Measurements from ENCODE around the gene CSTB. TPM values are rescaled to one million over a fixed set of nuclear protein-coding genes. Genes with fewer than 3 reads are reported as not detected.

The CSTB gene
- total RNA-seq, 1 experiment from 2014 or later = 57.5 TPM

- H4K20me1 ChIP-seq (ENCODE audit: insufficient read depth) = no peaks in the 10 kb centered on the region
- no peak overlapping the region for H2AFZ ChIP-seq (ENCODE audit: low read depth, low read length, poor library complexity, severe bottlenecking)
- H3K27me3 ChIP-seq (ENCODE audit: insufficient read depth, low read length) = no peaks in the 10 kb centered on the region
- no peaks in the 10 kb centered on the region for H3K9me3 ChIP-seq (ENCODE audit: control insufficient read depth in 1 of 2, insufficient read depth in 1 of 2, low read depth in 1 of 2, low read length in 2 of 2)
- no peaks in the 10 kb centered on the region for H3K36me3 ChIP-seq (ENCODE audit: control insufficient read depth in 1 of 2, insufficient read depth in 2 of 2, low read length in 2 of 2)
- ChIA-PET POLR2A (no interaction called here), RAD21 (ENCODE audit: low non-redundant PET in 1 of 2, low total read pairs in 2 of 2, uncharacterized antibody in 2 of 2, unreplicated experiment in 2 of 2) (no interaction called here), CTCF (no interaction called here)
- DNase-seq (ENCODE audit: low read depth, low spot score) = no peak
- H3K9me2 ChIP-seq (ENCODE audit: insufficient read depth) = no peaks in the 10 kb centered on the region
- no peak overlapping the region for H3K4me2 ChIP-seq (ENCODE audit: low read length)
- peaks cover 3 to 29% of the 10 kb centered on the region in 2 experiments; a peak in 2 of 4 replicates for H3K4me1 ChIP-seq (ENCODE audit: control insufficient read depth in 1 of 2, insufficient read depth in 2 of 2, low read length in 2 of 2)
- no peak overlapping the region for H3K9ac ChIP-seq (ENCODE audit: low read length)
- H3K4me3 ChIP-seq (replicated peaks in 1 of 2; ENCODE audit: low read depth in 1 of 2, low read length in 2 of 2) = no peak overlapping the region
- no peak for ATAC-seq
- no TSS peak for BruUV-seq (replicated peaks)
- intact Hi-C loops (cut with micrococcal nuclease) = no loop called here
- H3K79me2 ChIP-seq (ENCODE audit: insufficient read depth, low read length) = no peaks in the 10 kb centered on the region
- no peak overlapping the region for H3K27ac ChIP-seq (ENCODE audit: low read depth, low read length)
- TF ChIP-seq YY1 (IDR thresholded peaks at IDR 0.05; ENCODE audit: extremely low read depth, insufficient replicate concordance, low read depth, low read length) (no peak), ATF3 (IDR thresholded peaks at IDR 0.05) (no peak), EGR1 (IDR thresholded peaks at IDR 0.05; ENCODE audit: low read depth) (no peak), ZBTB33 (IDR thresholded peaks at IDR 0.05; ENCODE audit: extremely low read depth, insufficient replicate concordance, low read length) (no peak), FOSL1 (IDR thresholded peaks at IDR 0.05; ENCODE audit: low read depth) (no peak), SIN3A (IDR thresholded peaks at IDR 0.05; ENCODE audit: low read depth) (no peak), CBX3 (IDR thresholded peaks at IDR 0.05; ENCODE audit: low read depth) (no peak), POLR2A (IDR thresholded peaks at IDR 0.05; ENCODE audit: borderline replicate concordance, extremely low read depth, insufficient read depth, insufficient read length) (no peak), EZH2phosphoT487 (IDR thresholded peaks at IDR 0.05; ENCODE audit: borderline replicate concordance) (no peak), ZNF274 (IDR thresholded peaks at IDR 0.05; ENCODE audit: low read depth, low read length) (no peak), SP1 (IDR thresholded peaks at IDR 0.05; ENCODE audit: low read depth) (no peak), SRF (IDR thresholded peaks at IDR 0.05; ENCODE audit: low read depth) (no peak), JUND (IDR thresholded peaks at IDR 0.05) (no peak), POLR2AphosphoS5 (IDR thresholded peaks at IDR 0.05; ENCODE audit: low read depth, low read length) (no peak)
Measured at GRCh38 chr21:43781846-43782245, 5.7 kb upstream of the CSTB start.
